Transverse colon (tissue), 4 donors: Measurements from ENCODE around the gene ZHX3.

ENCODE experiments used
- CTCF ChIP-seq, 5 experiments: fragments of 200-600 bp in 3 of 5; fragments of 450-650 bp in 2 of 5; sonication (generic) in 3 of 5; IDR thresholded peaks; 1 replicate in 2 of 5; 2 replicates in 3 of 5; pipeline ENCODE4 v1.5.1; 2016 to 2017; ENCODE audit warnings: antibody characterized with exemption in 5 of 5, inconsistent platforms in 3 of 5, mild to moderate bottlenecking in 2 of 5, moderate library complexity in 1 of 5
- POLR2A ChIP-seq: fragments of 450-650 bp; IDR thresholded peaks from one replicate; pipeline ENCODE4 v1.6.1; 2016; ENCODE audit warnings: antibody characterized with exemption, mild to moderate bottlenecking, moderate library complexity
- POLR2AphosphoS5 ChIP-seq, 3 donors: sonication (generic); formaldehyde crosslinking; IDR thresholded peaks; one replicate each; pipeline ENCODE4 v1.6.1; 2016; ENCODE audit warnings: antibody characterized with exemption in 3 of 3

- no peak for TF ChIP-seq CTCF (IDR thresholded peaks at IDR 0.05)
- TF ChIP-seq POLR2A, result no peak
- no peak for TF ChIP-seq POLR2AphosphoS5 (IDR thresholded peaks at IDR 0.05)
These were observed 26.9 kb upstream of the ZHX3 start for GRCh38 chr20:41344477-41344876.
